HepG2 (cell line): ENCODE measurements around the gene DCST2. TPM values are rescaled to one million over a fixed set of nuclear protein-coding genes. Genes with fewer than 3 reads are reported as not detected.

Source experiments
- ATAC-seq: fragments of 200-7000 bp; cut with Tn5 transposase; 3 replicates; pipeline ENCODE4 v1.9.1; 2020; ENCODE audit warnings: mild to moderate bottlenecking, moderate library complexity
- BruUV-seq: library from RNA; stranded (reverse); fragments of 400-500 nt; replicated peaks from 2 replicates; lab custom pipeline; 2021; lab: Mats Ljungman, UMichigan
- CTCF ChIA-PET: fragments of 300-600 bp; formaldehyde crosslinking; extraction: SDS; loops from one replicate; lab custom pipeline; 2021; ENCODE audit warnings: low total read pairs, inconsistent platforms, low intra/inter-chr PET ratio; lab: Yijun Ruan, JAX
- POLR2A ChIA-PET: fragments of 350-600 bp; sonication (Branson Sonifier 250); formaldehyde crosslinking; loops from one replicate; lab custom pipeline; 2020; ENCODE audit warnings: antibody characterized with exemption, inconsistent platforms; lab: Yijun Ruan, JAX
- DNase-seq: peaks from one replicate; pipeline ENCODE4 v3.0.0-alpha.2; 2015; ENCODE audit warnings: low spot score
- FAIRE-seq: peaks from 3 replicates; lab custom pipeline; 2011; peaks lifted over from hg19 to GRCh38; lab: Jason Lieb, UNC
- H2AFZ ChIP-seq: one replicate; pipeline ENCODE4 v1.6.1; 2011; ENCODE audit warnings: low read length, inconsistent platforms
- H3K27ac ChIP-seq: fragments of 300-600 bp; 3 replicates; pipeline ENCODE4 v1.8.0; 2011; ENCODE audit warnings: mixed run types, mild to moderate bottlenecking, mixed read lengths, low read length, inconsistent platforms; ENCODE audit not compliant: insufficient read depth; ENCODE audit errors: extremely low read length
- H3K27me3 ChIP-seq, 2 experiments: fragments of 200-600 bp in 1 of 2; 2 replicates in 1 of 2; 3 replicates in 1 of 2; pipeline versions ENCODE4 v1.6.0 to v1.8.0; 2011; ENCODE audit warnings: low read length in 2 of 2, mild to moderate bottlenecking in 2 of 2, moderate library complexity in 2 of 2, inconsistent platforms in 1 of 2; ENCODE audit not compliant: insufficient read depth in 2 of 2, control insufficient read depth in 1 of 2
- H3K36me3 ChIP-seq, 2 experiments: fragments of 200-600 bp in 1 of 2; replicated peaks in 1 of 2; 2 replicates in 1 of 2; 3 replicates in 1 of 2; pipeline versions ENCODE4 v1.5.1 to v1.8.0; 2011; ENCODE audit warnings: low read length in 2 of 2, inconsistent platforms in 1 of 2; ENCODE audit not compliant: insufficient read depth in 2 of 2, control insufficient read depth in 1 of 2
- H3K4me1 ChIP-seq: 2 replicates; pipeline ENCODE4 v1.5.1; 2012; ENCODE audit warnings: low read length, inconsistent platforms; ENCODE audit not compliant: insufficient read depth
- H3K4me2 ChIP-seq: 2 replicates; pipeline ENCODE4 v1.6.0; 2011; ENCODE audit warnings: low read depth, low read length, inconsistent platforms
- H3K4me3 ChIP-seq, 3 experiments: fragments of 200-600 bp in 1 of 3; sonication (generic), shearing (Covaris generic) in 1 of 3; replicated peaks in 1 of 3; 2 replicates each; pipeline ENCODE4 v1.5.1; 2011 to 2016; ENCODE audit warnings: low read length in 3 of 3, inconsistent platforms in 2 of 3, low read depth in 2 of 3, mild to moderate bottlenecking in 2 of 3, control low read depth in 1 of 3, mixed read lengths in 1 of 3; ENCODE audit not compliant: insufficient read depth in 1 of 3
- H3K79me2 ChIP-seq: one replicate; pipeline ENCODE4 v1.6.1; 2011; ENCODE audit warnings: low read length, inconsistent platforms; ENCODE audit not compliant: insufficient read depth
- H3K9ac ChIP-seq: 2 replicates; pipeline ENCODE4 v1.6.0; 2011; ENCODE audit warnings: mild to moderate bottlenecking, low read depth, low read length, inconsistent platforms; ENCODE audit not compliant: insufficient read depth
- H3K9me3 ChIP-seq: 2 replicates; pipeline ENCODE4 v1.5.1; 2012; ENCODE audit warnings: mild to moderate bottlenecking, low read length
- H4K20me1 ChIP-seq: 2 replicates; pipeline ENCODE4 v1.6.0; 2011; ENCODE audit warnings: inconsistent platforms, mild to moderate bottlenecking, low read length, moderate library complexity; ENCODE audit not compliant: insufficient read depth
- E2F1 ChIP-seq: sonication (generic); formaldehyde crosslinking; IDR thresholded peaks from 2 replicates; pipeline ENCODE4 v1.5.0; 2020; ENCODE audit warnings: missing genetic modification reagents
- EZH2 ChIP-seq: conservative IDR thresholded peaks from 2 replicates; pipeline ENCODE4 v1.6.1; 2012; ENCODE audit warnings: mild to moderate bottlenecking, low read depth, low read length, moderate library complexity
- FIP1L1 ChIP-seq: fragments of 200-400 bp; formaldehyde crosslinking; IDR thresholded peaks from 2 replicates; pipeline ENCODE4 v1.6.1; 2018; ENCODE audit warnings: low read depth, mild to moderate bottlenecking, low read length, moderate library complexity, borderline replicate concordance; ENCODE audit not compliant: insufficient read depth
- FOXP1 ChIP-seq, 2 experiments: fragments of 450-650 bp in 1 of 2; IDR thresholded peaks; 2 replicates each; pipeline ENCODE4 v1.6.1; 2017 to 2018; ENCODE audit warnings: antibody characterized with exemption in 1 of 2
- GATA4 ChIP-seq: sonication (generic); IDR thresholded peaks from 2 replicates; pipeline ENCODE4 v1.6.1; 2016; ENCODE audit warnings: antibody characterized with exemption, low read depth, borderline replicate concordance
- IRF1 ChIP-seq: sonication (generic); formaldehyde crosslinking; IDR thresholded peaks from 2 replicates; pipeline ENCODE4 v1.4.0; 2020; ENCODE audit warnings: low read depth, mild to moderate bottlenecking, missing genetic modification reagents
- MTF2 ChIP-seq: sonication (generic); formaldehyde crosslinking; IDR thresholded peaks from 2 replicates; pipeline ENCODE4 v1.5.0; 2020; ENCODE audit warnings: missing genetic modification reagents, borderline replicate concordance
- NR0B2 ChIP-seq: sonication (generic); formaldehyde crosslinking; IDR thresholded peaks from 2 replicates; pipeline ENCODE4 v1.4.0; 2020; ENCODE audit warnings: mild to moderate bottlenecking, missing genetic modification reagents
- PATZ1 ChIP-seq: sonication (generic); formaldehyde crosslinking; IDR thresholded peaks from 2 replicates; pipeline ENCODE4 v1.4.0; 2020; ENCODE audit warnings: missing genetic modification reagents
- POLR2G ChIP-seq: fragments of 200-400 bp; formaldehyde crosslinking; IDR thresholded peaks from 2 replicates; pipeline ENCODE4 v1.6.1; 2018; ENCODE audit warnings: mild to moderate bottlenecking, low read depth, low read length, moderate library complexity
- PRDM4 ChIP-seq: sonication (generic); formaldehyde crosslinking; IDR thresholded peaks from 2 replicates; pipeline ENCODE4 v1.9.0; 2021; ENCODE audit warnings: missing genetic modification reagents, borderline replicate concordance
- TARDBP ChIP-seq: sonication (generic); formaldehyde crosslinking; IDR thresholded peaks from 2 replicates; pipeline ENCODE4 v1.8.0; 2022; ENCODE audit warnings: mild to moderate bottlenecking, missing genetic modification reagents
- ZFP36L1 ChIP-seq: sonication (generic); formaldehyde crosslinking; IDR thresholded peaks from 2 replicates; pipeline ENCODE4 v1.8.0; 2022; ENCODE audit warnings: mild to moderate bottlenecking, missing genetic modification reagents, moderate library complexity
- ZFX ChIP-seq: sonication (generic); formaldehyde crosslinking; IDR thresholded peaks from 2 replicates; pipeline ENCODE4 v1.4.0; 2020; ENCODE audit warnings: mild to moderate bottlenecking, low read depth, missing genetic modification reagents, moderate library complexity
- ZNF660 ChIP-seq: sonication (generic); formaldehyde crosslinking; IDR thresholded peaks from 2 replicates; pipeline ENCODE4 v1.5.1; 2020; ENCODE audit warnings: mild to moderate bottlenecking, low read depth, missing genetic modification reagents, borderline replicate concordance
- ZNF777 ChIP-seq: sonication (generic); formaldehyde crosslinking; IDR thresholded peaks from 2 replicates; pipeline ENCODE4 v1.4.0; 2020; ENCODE audit warnings: missing genetic modification reagents
- ZNF816 ChIP-seq: sonication (generic); formaldehyde crosslinking; IDR thresholded peaks from 2 replicates; pipeline ENCODE4 v1.8.0; 2022; ENCODE audit warnings: missing genetic modification reagents, mild to moderate bottlenecking, borderline replicate concordance
- WGBS: methylation state at CpG from one replicate; pipeline ENCODE4 v1.1.6; 2017; ENCODE audit warnings: low lambda C conversion rate; 5-methylcytosine and 5-hydroxymethylcytosine counted together
- in situ Hi-C: cut with HindIII; loops from 2 replicates; pipeline ENCODE4 v1.10.0; 2017; ENCODE audit warnings: low pct_unique_long_range_greater_than_20kb; ENCODE audit not compliant: extremely low pct_ligation_motif_present
- intact Hi-C: fragments of 100-400 bp; cut with micrococcal nuclease; formaldehyde crosslinking; loops from one replicate; pipeline ENCODE4 v1.10.0; 2022; ENCODE audit not compliant: unreplicated experiment
- polyA plus RNA-seq, 8 experiments: library from polyadenylated mRNA; depleted of rRNA in 3 of 8; stranded (reverse) in 7 of 8; unstranded in 1 of 8; fragments of >200 nt; fragmentation: Illumina TruSeq in 4 of 8; extraction: Trizol in 4 of 8; gene quantifications; 2 replicates each; pipeline versions ENCODE4 v1.2.1 to v1.2.3, GENCODE V29; 2011 to 2016; ENCODE audit warnings: low read depth in 4 of 8, missing spikeins in 1 of 8, mixed read lengths in 1 of 8; ENCODE audit not compliant: insufficient read depth in 1 of 8
- total RNA-seq, 5 experiments: library from RNA; depleted of rRNA; stranded (reverse); fragments of >200 nt; fragmentation: Illumina TruSeq; extraction: Trizol; gene quantifications; 2 replicates each; pipeline ENCODE4 v1.2.3, GENCODE V29; 2016; ENCODE audit warnings: low read depth in 1 of 5

DCST2 gene
- total and polyA plus RNA-seq, 2 of the 13 experiments (the other 11 are each of a cell fraction or from before 2014, with no cell fraction given), result 0.74 TPM; not detected in 1

- peak overlapping the region; percentile 90 for H3K4me2 ChIP-seq
- H3K79me2 ChIP-seq, result no peaks in the 10 kb centered on the region
- no peaks in the 10 kb centered on the region for H3K36me3 ChIP-seq
- ATAC-seq (no peak), DNase-seq (no peak), FAIRE-seq (no peak)
- TF ChIP-seq FIP1L1 (no peak), IRF1 (CRISPR knock-in tag) (no peak), E2F1 (CRISPR knock-in tag) (no peak), ZNF777 (0 out of 2 replicates have a peak, but pooled peaks have one; percentile 12), EZH2 (peak; percentile 45; the same call in 1 of the 2 replicates), ZNF816 (CRISPR knock-in tag) (no peak), PRDM4 (no peak), PATZ1 (no peak), ZNF660 (no peak), MTF2 (no peak), NR0B2 (no peak), TARDBP (no peak), POLR2G (no peak), GATA4 (no peak), ZFP36L1 (CRISPR knock-in tag) (no peak), ZFX (CRISPR knock-in tag) (no peak), FOXP1 (IDR thresholded peaks at IDR 0.05) (no peak), FOXP1 (CRISPR knock-in tag; IDR thresholded peaks at IDR 0.05) (no peak)
- no peak overlapping the region for H2AFZ ChIP-seq
- POLR2A ChIA-PET, result interaction anchor here (2.3 kb wide), 1 partner anchor 15 kb away, joined by 10 read pairs; the partner anchor contains the start of gene EFNA4
- H3K9me3 ChIP-seq, result no peaks in the 10 kb centered on the region
- in situ Hi-C loops, result no loop called here
- H3K4me3 ChIP-seq, result peak overlapping the region; percentile 41 to 70 (median 50); a peak in 5 of 6 replicates
- H3K9ac ChIP-seq, result 0 out of 2 replicates have a peak overlapping the region, but pooled peaks have one; percentile 8
- intact Hi-C loops, result no loop called here
- no TSS peak for BruUV-seq
- CTCF ChIA-PET, result no interaction called here
- H3K4me1 ChIP-seq, result peaks cover 62% of the 10 kb centered on the region
- peaks cover 26 to 94% of the 10 kb centered on the region in 2 experiments for H3K27me3 ChIP-seq
- H4K20me1 ChIP-seq, result peaks cover 4% of the 10 kb centered on the region; the same call in 1 of the 2 replicates
- H3K27ac ChIP-seq, result no peak overlapping the region
- WGBS, result 23% methylated on average over 9 of the region's 10 CpGs
These were observed 45.6 kb upstream of the DCST2 start for GRCh38 chr1:155079210-155079486.
